Ramos (cell line): Measurements from ENCODE around the gene ALK.
"Not testable (repeated sequence)": the region's sequence is repeated elsewhere in the genome, so short reads cannot be mapped to it uniquely, and the experiment has no call there.

Experiments used
- in situ Hi-C: fragments of 300-500 bp; cut with MboI; formaldehyde crosslinking; loops from one replicate; pipeline ENCODE4 v1.14.3; 2022; ENCODE audit warnings: low sequenced_read_pairs; ENCODE audit not compliant: unreplicated experiment

The ALK gene

DNA sequence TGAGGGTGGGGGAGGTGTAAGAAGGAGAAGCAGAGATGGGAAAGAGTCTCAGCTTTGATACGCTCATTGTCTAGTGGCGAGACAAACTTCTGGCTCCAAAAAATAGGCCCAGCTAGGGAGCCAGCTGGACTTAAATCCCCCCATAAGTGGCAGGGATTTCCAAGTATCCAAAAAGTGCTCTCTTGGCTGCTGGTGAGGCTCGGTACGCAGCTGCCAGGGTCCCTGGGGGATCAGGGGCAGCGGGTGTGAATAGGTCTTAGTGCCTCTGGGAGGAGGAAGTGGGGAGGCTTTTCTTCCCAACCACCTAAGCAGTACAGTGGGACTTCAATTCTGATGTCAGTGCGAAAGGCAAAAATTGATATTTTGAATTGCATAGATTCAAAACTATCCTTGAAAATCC is 73.5 kb downstream of the ALK start:
- in situ Hi-C loops, result no loop called here

DNA sequence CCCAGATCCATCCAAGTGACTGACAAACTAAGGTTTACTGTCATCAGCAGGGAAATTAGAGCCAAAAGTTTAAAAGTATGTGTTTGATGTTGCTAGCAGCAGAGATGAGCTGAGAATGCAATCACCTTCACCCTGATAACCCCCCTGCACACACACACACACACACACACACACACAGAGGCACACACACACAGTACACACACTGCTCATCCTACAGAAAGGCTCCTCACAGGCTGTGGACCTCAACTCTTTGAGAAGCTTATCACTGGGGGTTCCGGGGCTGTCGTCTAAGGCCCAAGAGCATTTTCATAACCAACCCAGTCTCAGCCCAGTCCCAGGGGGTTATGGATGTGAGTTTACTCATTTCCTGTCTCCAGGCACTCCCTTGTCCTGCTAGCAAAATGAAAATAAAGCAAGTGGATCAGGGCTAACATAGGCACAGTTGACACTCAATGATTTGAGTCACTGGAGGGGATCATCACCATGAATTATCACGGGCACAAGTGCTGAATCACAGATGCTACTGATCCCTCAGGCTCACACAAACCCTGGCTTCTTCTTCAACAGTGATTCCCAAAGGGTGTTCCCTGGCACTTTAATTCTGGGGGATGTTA is 76.6 kb downstream of the ALK start:
- in situ Hi-C loops, result no loop called here

DNA sequence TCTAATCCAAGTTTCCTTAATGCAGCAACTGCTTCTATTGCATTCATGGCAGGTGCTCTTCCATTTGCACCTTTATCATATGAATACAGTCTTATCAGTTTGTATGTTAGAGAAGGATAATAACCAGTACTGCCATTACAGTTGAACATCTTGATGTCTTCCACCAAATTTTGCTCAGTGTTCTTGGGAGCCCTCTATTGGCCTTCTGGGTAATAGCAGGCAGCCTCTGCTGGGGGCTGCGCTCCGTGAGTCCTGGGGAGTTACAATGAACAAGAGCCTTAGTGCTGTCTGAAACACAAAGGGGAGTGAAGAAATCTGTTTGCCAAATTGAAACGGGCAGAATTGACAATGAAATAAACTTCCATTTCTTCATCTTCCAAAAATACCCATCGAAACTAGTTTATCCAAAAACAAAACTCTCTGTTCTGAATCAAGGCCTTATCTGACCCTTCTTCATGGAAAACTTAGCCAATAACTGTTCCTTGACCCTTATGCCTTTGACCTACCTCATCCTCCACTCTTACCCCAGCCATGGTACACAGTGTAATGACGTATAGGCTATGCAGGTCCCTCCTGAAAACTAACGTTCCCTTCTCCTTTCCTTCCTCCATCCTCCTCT is 79.9 kb downstream of the ALK start:
- in situ Hi-C loops, result no loop called here

DNA sequence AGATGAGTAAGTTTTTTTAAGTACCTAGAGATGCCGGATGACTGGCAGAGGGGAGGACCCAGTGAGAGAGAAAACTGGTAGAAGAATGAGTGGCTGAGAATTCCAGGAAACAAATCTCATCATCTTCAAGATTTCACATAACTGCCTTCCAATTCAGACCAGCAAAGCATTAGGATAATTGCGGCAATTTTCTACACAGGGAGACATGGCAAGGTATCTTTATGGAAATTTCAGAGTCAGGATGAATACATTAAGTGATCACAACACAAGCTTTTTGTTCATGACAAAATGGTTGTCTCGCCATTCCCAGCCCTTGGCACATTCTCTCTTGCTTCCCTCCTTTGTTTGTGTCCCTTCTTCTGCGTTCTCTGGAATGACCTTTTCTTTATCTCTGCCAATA is 82.1 kb downstream of the ALK start:
- in situ Hi-C loops, result no loop called here

DNA sequence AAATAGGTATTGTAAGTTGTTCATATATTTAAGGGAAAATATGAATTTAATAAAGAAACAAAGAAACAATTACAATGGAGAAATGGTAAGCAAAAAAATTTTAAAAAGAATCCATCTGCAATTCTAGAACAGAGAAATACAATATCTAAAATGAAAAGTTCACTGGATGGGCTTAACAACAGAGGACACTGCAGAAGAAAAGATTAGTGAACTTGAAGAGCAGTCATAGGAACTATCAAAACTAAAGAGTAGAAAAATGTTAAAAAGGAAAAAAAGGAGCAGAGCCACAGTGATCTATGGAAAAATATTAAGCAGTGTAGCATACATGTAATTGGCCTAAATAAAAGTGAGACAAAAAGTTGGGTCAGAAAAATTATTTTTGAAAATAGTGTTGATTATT is 83.5 kb downstream of the ALK start:
- in situ Hi-C loops, result no loop called here

DNA sequence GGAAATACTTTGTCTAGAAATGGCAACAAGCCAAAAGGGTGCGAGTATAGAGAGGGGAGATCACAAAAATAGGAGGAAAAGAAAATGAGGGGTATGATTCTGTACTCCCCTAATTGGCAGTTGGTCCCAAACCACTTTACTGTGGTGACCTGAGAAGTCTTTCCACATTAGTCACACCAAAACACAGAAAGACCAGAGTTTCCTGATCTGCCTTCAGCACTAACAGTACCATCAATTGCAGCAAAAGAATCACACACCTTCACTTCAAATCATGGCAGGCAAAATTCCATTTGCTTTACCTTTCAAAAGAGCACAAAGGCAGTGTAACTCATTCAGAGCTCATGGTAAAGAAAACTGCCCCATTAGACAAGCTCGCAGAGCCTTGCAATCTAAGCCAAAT is 86.8 kb downstream of the ALK start:
- in situ Hi-C loops, result no loop called here

DNA sequence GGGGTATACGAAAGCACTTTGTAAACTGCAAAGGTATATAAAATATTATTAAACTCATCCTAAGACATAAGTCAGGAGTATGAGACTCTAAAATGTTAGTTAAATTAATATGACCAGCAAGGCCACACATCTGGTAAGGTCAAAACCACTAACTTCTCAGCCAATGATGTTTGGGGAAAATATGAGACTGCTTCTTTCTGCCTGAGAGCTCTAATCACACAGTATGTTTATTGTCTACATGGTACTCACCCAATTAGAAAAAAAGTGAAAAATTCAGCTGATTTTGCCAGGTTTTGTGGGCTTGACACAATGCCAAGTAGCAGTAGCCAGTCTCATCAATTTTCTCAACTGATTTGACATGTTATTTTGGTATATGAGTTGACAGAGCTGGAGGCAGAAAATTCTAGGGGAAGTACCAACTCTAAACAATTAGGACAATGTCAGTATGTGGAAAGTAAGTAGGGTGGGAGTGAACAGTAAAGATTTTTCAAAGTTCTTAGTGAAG is 87.3 kb downstream of the ALK start:
- in situ Hi-C loops, result no loop called here

DNA sequence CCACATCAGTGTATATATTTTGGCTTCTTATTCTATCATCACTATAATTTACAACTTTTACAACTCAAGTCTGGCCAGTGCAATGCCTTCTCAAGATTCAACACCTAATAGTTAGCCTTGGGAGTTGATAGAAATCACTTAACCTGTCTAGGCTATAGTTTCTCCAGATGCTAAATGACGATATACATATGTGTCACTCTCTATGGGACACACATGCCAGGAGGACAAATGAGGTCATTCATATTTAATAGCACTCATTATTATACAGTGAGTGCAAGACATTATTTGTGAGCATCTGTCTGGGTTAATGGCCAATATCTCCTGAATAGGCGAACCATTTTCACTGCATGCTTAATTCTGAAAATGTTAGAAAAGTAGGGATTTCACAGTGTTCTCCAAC is 89.8 kb downstream of the ALK start:
- in situ Hi-C loops, result no loop called here

DNA sequence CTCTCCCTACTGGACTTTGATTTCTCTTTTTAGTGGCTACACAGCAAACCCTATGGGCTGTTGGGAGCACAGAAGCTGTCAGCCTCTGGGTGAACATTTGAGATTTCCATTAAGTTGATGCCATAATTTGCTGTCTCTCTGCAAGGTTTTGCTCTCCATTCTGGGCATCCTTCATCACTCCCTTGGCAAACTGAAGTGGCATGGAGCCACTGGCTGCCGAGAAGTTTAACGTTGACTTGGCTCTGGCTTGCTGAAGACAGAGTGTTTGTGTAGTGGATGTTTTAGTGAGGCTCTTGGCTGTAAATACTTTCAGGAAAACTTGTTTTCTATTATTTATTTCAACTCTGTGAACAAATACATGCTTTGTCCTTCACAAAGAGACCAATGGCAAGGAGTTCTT is 91.5 kb downstream of the ALK start:
- in situ Hi-C loops, result no loop called here

DNA sequence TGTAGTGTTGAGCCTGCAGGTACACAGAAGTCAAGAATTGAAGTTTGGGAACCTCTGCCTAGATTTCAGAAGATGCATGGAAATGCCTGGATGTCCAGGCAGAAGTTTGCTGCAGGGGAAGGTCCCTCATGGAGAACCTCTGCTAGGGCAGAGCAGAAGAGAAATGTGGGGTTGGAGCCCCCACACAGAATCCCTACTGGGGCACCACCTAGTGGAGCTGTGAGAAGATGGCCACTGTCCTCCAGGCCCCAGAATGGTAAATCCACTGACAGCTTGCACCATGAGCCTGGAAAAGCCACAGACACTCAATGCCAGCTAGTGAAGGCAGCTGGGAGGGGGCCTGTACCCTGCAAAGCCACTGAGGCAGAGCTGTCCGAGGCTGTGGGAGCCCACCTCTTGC is 97.2 kb downstream of the ALK start:
- in situ Hi-C loops, result not testable (repeated sequence)

DNA sequence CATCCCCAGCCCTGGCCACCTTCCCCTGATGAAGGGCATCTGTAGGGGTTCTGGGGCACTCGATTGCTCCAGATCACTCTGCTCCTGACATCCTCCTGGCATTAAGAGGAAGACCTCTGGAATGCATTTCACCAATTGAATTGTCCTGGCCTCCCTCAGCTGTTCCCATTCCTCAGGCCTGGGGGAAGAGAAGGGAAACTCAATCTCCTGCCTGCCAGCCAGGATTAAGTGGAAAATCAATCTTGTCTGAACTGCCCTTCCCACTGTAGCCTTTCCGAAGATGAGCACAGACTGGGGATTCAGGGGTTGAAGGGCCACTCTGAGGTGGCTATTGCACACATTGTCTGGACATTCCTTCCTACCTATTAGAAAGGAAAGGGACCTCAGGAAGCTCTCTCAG is 99.8 kb downstream of the ALK start:
- in situ Hi-C loops, result no loop called here

DNA sequence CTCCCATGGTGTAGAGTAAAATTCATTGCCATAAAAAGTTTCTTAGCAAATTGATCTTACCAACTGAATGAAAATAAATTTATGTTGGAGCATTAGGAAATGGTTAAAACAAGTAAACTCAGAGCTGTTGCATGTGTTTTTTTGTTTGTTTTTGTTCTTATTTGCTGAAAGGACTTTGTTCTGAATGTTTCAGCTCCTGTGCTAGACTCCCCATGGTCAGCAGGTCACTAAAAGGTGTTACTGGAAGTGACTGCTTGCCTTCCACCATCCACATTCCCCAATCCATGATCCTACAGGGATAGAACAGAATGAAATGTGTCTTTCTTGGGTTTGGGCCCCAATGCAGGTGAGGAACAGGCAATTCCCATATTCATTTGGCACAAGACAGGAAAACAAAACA is 101.8 kb downstream of the ALK start:
- in situ Hi-C loops, result no loop called here

DNA sequence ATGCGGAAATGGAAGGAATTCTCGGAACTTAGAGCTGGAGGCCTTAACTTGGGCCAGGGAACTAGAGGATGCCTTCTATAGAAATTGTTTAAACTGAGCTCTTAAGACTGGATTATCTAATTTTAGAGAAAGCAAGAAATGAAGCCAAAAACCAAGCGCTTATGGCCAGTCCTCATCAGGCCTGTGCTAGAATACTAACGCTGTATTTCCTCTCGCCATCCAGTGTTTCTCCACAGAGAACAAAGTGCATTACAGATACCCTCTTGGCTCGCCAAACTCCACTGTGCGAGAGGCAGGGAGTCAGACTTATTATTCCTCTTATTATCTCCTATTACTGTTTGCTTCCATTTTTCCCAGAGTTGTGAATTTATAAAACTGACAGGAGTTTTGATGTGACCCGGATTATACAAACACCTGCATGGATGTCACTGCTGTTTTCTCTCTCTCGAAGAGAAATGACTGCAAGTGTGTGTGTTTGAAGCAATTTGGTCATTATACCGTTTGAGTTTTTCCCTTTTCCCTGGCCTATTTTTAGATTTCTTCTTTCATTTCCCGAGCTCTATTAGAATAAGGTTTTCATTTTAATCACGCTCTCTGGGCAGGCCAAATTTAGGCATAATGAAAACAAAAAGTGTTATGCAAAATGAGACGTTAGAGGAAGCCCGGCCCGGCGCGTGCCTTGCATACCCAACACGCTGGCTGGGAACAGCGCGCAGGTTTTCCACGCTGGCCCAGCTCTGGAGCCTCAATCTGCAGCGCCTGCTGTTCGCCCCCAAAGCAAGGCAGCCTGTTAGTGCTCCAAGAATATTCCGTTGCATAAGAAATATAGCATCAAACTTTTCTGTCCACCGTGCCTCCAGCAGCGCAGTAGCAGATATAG is 103.3 kb downstream of the ALK start:
- in situ Hi-C loops, result no loop called here

DNA sequence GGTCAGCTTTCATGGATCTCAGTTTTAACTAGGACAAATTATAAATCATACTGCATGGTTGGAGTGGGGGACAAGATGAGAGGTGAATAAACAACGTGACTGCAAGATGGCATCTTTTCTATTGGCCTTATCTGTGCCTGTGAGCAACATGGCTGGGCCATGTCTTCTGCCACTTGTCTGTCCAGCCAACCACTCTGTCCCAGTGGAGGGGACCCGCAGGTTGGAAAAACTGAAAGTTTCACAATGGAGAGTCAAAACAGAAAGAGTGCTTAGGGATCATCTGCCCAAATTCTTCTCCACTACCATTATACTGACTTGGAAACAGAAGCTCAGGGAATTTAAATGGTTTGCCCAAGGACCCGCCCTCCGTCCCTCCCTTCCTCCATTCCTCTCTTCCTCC is 104.1 kb downstream of the ALK start:
- in situ Hi-C loops, result no loop called here

DNA sequence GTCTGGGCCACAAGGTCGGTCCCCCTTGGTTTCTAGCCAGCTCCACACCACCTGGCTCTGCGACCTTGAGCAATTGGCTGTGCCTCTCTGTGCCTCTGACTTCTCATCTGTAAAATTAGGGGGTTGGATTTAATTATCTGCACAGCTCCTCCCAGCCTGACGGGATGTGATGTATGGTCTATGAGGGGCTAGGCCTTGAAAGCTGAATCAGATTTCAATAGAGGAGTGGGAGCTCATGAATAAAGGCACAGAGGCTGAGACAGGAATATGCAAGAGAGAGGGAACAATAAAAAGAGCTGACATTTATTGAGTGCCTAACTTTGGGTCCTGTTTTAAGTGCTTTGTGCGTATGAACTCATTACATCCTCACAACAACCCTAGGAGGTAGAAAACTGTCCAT is 104.7 kb downstream of the ALK start:
- in situ Hi-C loops, result no loop called here

DNA sequence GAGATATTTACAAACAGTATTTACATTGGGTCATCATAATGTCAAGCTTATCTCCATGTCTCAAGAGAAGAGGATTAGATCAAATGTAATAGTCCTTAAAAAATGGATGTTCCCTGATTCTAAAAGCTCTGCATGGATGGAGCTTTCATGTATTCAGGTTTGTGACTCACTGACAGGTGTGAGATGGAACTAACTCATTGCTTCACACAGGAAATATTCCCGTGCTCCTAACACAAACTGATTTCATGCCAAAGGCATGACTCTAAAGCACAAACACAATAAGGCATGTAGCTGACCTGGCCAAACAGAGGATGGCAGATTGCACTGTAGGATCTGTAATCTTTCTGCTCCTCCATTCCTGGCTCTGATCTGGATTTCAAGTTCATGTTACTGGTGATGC is 110.0 kb downstream of the ALK start:
- in situ Hi-C loops, result no loop called here

DNA sequence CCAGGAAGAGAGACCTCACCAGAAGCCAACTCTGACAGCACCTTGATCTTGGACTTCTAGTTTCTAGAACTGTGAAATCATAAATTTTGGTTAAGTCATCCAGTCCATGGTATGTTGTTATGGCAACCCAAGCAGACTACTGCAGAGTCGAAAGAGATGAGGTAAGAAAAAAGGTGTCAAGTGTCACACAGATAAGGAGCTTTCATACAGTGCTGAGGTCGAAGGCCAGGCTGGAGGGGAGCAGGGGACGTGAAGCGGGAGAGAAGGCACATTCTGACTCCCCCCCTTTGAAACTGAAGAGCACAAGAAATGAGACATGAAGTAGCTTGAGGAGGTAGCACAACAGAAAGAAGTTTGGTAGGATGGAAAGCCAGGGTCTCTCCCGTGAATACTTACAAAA is 110.4 kb downstream of the ALK start:
- in situ Hi-C loops, result no loop called here

DNA sequence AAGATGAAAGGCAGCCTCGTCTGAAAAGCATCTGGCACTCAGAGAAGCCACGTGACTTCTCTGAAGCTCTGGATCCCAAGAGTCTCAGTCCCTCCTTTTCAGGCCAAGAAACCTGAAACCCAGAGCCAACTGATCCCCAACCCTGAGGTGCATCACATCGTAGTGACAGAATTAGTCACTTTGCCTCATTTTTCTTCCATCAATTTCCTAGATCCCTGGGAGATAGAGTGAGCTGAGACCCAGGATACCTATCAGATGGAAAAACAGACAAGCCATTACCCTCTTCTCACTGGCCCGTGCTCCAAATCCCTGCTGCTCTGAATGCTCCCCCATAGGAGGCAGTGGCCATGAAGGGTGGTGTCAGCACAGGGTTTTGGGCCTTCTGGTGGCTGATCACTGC is 113.1 kb downstream of the ALK start:
- in situ Hi-C loops, result no loop called here

DNA sequence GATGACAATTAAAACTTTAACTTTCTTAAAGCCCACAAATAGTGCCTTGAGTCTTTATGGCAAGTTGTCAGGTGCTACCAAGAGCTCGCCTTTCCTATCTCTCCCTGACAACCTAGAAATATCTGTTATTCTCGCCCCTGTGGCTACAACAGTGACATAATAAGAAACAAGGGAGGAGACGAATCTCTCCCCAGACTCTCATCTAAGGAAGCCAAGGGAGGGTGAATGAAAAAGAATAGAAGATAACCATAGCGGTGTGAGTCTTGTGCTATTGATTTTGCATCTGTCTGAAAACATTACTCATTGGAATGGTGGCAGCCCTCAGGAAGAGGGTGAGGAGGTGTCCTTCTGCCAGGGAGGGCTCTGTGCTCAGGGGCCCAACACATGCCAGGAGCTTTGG is 114.3 kb downstream of the ALK start:
- in situ Hi-C loops, result no loop called here

DNA sequence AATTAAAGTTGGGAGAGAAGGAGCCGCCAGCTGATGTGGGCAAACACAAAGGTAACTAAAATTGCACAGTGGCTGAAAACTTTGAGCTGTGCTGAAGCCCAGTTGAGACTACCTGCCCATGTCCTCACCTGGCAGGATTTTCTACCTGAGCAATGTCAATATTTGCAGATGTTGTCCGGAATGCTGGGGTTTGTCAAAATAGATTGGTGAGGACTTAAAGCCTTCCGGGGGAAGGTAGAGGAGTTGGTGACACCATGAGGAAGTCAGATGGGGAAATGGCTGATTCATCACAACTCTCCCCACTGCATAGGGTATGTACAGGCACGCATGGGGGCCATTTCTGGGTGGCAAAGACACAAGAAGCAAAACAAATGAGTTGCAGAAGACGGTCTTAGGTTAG is 114.9 kb downstream of the ALK start:
- in situ Hi-C loops, result no loop called here

DNA sequence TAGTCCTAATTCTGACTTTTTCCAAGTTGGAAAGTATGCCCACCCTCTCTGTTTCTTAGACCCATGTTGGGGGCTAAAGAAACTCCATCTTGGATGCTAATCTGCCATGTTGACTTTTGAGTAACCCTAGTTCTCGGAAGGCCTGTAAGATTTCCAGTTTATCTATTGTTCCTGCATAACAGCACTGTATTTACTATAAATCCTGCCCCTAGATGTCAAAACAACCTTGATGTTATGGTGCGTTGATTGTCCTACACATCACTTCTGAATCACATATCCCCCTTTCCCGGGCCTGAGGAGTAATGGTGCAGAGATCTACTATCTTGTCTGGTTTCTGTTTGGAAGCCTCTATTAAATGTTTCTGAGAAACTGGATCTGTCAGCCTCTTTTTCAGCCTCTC is 116.7 kb downstream of the ALK start:
- in situ Hi-C loops, result no loop called here
